ENCODE results near the gene DMRTC2.

DNA sequence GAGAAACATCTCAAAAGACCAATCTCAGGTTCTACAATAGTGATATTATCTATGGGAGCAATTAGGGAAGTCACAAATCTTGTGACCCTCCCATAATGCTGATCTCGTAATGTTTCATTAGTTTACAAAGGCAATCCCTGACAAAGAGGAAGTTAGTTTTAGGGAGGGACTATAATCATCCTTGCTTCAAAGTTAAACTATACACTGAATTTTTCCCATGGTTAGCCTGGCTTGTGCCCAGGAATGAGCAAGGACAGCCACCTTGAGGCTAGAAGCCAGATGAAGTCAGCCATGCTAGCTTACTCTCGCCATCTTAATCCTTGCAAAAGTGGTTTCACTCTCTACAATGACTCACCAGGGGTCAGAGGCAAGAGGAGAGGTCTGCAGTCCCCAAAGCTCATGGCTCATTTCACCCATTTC, 43.0 kb upstream of the DMRTC2 start:
- TF ChIP-seq TAF15 (IDR thresholded peaks at IDR 0.05; ENCODE audit: low read depth, low read length) (no peak), MYC (IDR thresholded peaks at IDR 0.05; ENCODE audit: low read depth, low read length) (no peak), MYC (CRISPR knock-in tag; IDR thresholded peaks at IDR 0.05; ENCODE audit: borderline replicate concordance, low read depth) (no peak)
